Uterus (tissue), 4 donors: Measurements from ENCODE around the gene HDAC8. TPM values are rescaled to one million over a fixed set of nuclear protein-coding genes. Genes with fewer than 3 reads are reported as not detected.
"Not testable (repeated sequence)": the region's sequence is repeated elsewhere in the genome, so short reads cannot be mapped to it uniquely, and the experiment has no call there.

Experiments used
- DNase-seq, 2 donors: peaks; one replicate each; pipeline ENCODE4 v3.0.0-alpha.2; 2019 to 2020
- H3K27ac ChIP-seq, 2 donors: fragments of 200-600 bp; sonication (generic); 1 replicate in 1 of 2; 2 replicates in 1 of 2; pipeline ENCODE4 v1.5.1; 2016 to 2018
- H3K27me3 ChIP-seq, 2 donors: fragments of 200-600 bp; sonication (generic); one replicate each; pipeline ENCODE4 v1.5.1; 2018 to 2019; ENCODE audit warnings: control low read depth in 1 of 2
- H3K36me3 ChIP-seq, 2 donors: fragments of 200-600 bp; sonication (generic); one replicate each; pipeline ENCODE4 v1.5.1; 2019; ENCODE audit warnings: control low read depth in 1 of 2
- H3K4me1 ChIP-seq, 2 donors: fragments of 200-600 bp; sonication (generic); one replicate each; pipeline ENCODE4 v1.5.1; 2018 to 2019; ENCODE audit warnings: control low read depth in 1 of 2
- H3K4me3 ChIP-seq, 2 donors: fragments of 200-600 bp; sonication (generic); 1 replicate in 1 of 2; 2 replicates in 1 of 2; pipeline ENCODE4 v1.5.1; 2018 to 2019; ENCODE audit warnings: mild to moderate bottlenecking in 1 of 2
- H3K9me3 ChIP-seq, 2 donors: fragments of 200-600 bp; sonication (generic); one replicate each; pipeline ENCODE4 v1.5.1; 2019; ENCODE audit warnings: control low read depth in 1 of 2
- CTCF ChIP-seq, 4 experiments: fragments of 200-600 bp in 2 of 4; fragments of 450-650 bp in 2 of 4; sonication (generic) in 2 of 4; IDR thresholded peaks; one replicate each; pipeline ENCODE4 v1.5.1; 2016 to 2019; ENCODE audit warnings: antibody characterized with exemption in 4 of 4, mild to moderate bottlenecking in 2 of 4, moderate library complexity in 1 of 4
- POLR2A ChIP-seq, 2 donors: fragments of 450-650 bp; IDR thresholded peaks; one replicate each; pipeline ENCODE4 v1.6.1; 2016; ENCODE audit warnings: antibody characterized with exemption in 2 of 2, mild to moderate bottlenecking in 1 of 2, moderate library complexity in 1 of 2
- intact Hi-C: fragments of 100-400 bp; cut with DNase I; formaldehyde crosslinking; loops from one replicate; pipeline ENCODE4 v1.15.1; 2023; ENCODE audit warnings: low total_unique reads
- total RNA-seq, 4 donors: library from RNA; depleted of rRNA in 3 of 4; stranded (reverse); fragments of >200 nt in 3 of 4; gene quantifications; one replicate each; pipeline versions ENCODE4 v1.1.0 to v1.2.4, GENCODE V29; 2014 to 2023
- donor health status: DM: yes; HTN: yes; CAD: no.

HDAC8 gene
- total RNA-seq, 4 donors from 2014 or later: 16.2 to 138 (median 43.1) TPM

- intact Hi-C loops: no loop called here
Measured at GRCh38 chrX:72326605-72327300, 245.9 kb downstream of the HDAC8 start.

GRCh38 chrX:72319651-72320050 lies 253.0 kb downstream of the HDAC8 start:
- H3K4me1 ChIP-seq, H3K36me3 ChIP-seq, H3K4me3 ChIP-seq, intact Hi-C loops, H3K27ac ChIP-seq, H3K9me3 ChIP-seq, DNase-seq, H3K27me3 ChIP-seq: not testable (repeated sequence)

More at GRCh38 chrX:72326605-72327300, 245.9 kb downstream of the HDAC8 start:
- Histone ChIP-seq H3K27me3 (no peaks in the 10 kb centered on the region), H3K36me3 (no peaks in the 10 kb centered on the region), H3K9me3 (no peaks in the 10 kb centered on the region), H3K4me1 (no peaks in the 10 kb centered on the region), H3K4me3 (no peak overlapping the region), H3K27ac (no peak overlapping the region)
- TF ChIP-seq CTCF (IDR thresholded peaks at IDR 0.05): no peak
- TF ChIP-seq POLR2A (IDR thresholded peaks at IDR 0.05): no peak
- no peak for DNase-seq

- no peaks in the 10 kb centered on the region for H3K36me3 ChIP-seq
- DNase-seq: no peak
- no peaks in the 10 kb centered on the region for H3K9me3 ChIP-seq
- no peak overlapping the region for H3K4me3 ChIP-seq
- H3K27me3 ChIP-seq: peaks cover 0 to 3% of the 10 kb centered on the region in 2 donors
- intact Hi-C loops: no loop called here
- H3K4me1 ChIP-seq: no peaks in the 10 kb centered on the region
- TF ChIP-seq CTCF (IDR thresholded peaks at IDR 0.05): no peak
- no peak for TF ChIP-seq POLR2A (IDR thresholded peaks at IDR 0.05)
- no peak overlapping the region for H3K27ac ChIP-seq
Measured at GRCh38 chrX:72317139-72317538, 255.5 kb downstream of the HDAC8 start.

- Histone ChIP-seq H3K27ac (no peak overlapping the region), H3K27me3 (peaks cover 0 to 4% of the 10 kb centered on the region in 2 donors), H3K4me1 (no peaks in the 10 kb centered on the region), H3K4me3 (no peak overlapping the region), H3K9me3 (no peaks in the 10 kb centered on the region), H3K36me3 (no peaks in the 10 kb centered on the region)
- DNase-seq: no peak
- intact Hi-C loops: no loop called here
- TF ChIP-seq CTCF (IDR thresholded peaks at IDR 0.05) (no peak), POLR2A (IDR thresholded peaks at IDR 0.05) (no peak)
Measured at GRCh38 chrX:72316408-72317110, 256.1 kb downstream of the HDAC8 start.

GRCh38 chrX:72314881-72315280 lies 257.8 kb downstream of the HDAC8 start:
- intact Hi-C loops: no loop called here
- Histone ChIP-seq H3K4me3 (no peak overlapping the region), H3K27me3 (peaks cover 0 to 10% of the 10 kb centered on the region in 2 donors), H3K36me3 (no peaks in the 10 kb centered on the region), H3K9me3 (no peaks in the 10 kb centered on the region), H3K4me1 (no peaks in the 10 kb centered on the region), H3K27ac (no peak overlapping the region)
- TF ChIP-seq POLR2A (IDR thresholded peaks at IDR 0.05) (no peak), CTCF (IDR thresholded peaks at IDR 0.05) (no peak)
- DNase-seq: no peak
